ENCODE measurements around the gene SEMA3A. TPM values are rescaled to one million over a fixed set of nuclear protein-coding genes. Genes with fewer than 3 reads are reported as not detected.

Gene SEMA3A
- total RNA-seq, 2 experiments from 2014 or later = 0.50 to 0.60 TPM

DNA sequence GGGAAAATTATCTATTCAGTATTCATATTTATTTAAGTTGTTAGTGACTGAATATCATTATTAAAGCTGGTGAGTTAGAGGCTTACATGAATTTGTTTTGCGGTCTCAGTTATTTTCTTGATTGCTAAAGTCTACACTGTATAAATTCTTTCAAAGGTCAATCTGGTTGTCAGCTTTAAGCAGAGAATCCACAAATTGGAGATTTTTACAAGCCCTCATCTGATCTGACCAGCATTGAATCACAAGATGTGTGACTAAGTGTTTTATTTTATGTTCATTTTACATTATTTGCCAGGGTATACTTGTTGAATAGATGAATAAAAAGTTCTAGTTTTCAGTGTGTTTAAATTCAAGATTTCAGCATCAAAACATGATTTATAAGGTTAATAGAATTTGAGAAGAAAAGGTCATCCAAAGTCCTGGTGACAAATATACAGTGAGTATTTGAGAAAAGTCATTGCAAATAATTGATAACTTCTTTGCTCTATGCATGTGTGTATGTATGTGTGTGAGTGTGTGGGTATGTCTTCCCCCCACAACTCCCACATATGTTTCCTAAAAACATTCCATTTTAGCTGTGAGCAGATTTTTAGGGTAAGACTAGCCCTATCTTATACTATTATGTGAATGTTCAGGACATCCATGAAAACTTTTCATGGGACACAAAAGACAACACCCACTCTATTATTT lies 4.4 kb downstream of the SEMA3A start:
- no peaks in the 10 kb centered on the region for H3K9me3 ChIP-seq (ENCODE audit: control insufficient read depth in 1 of 2, insufficient read depth in 1 of 2, low read length in 2 of 2)
- intact Hi-C loops (cut with DNase I, micrococcal nuclease) = no loop called here
- H3K4me1 ChIP-seq (ENCODE audit: insufficient read depth, low read length) = no peaks in the 10 kb centered on the region
- H3K27ac Mint-ChIP-seq = no peak overlapping the region
- H3K36me3 Mint-ChIP-seq (ENCODE audit: low read depth) = no peaks in the 10 kb centered on the region
- H3K4me3 ChIP-seq (ENCODE audit: low read length) = no peak overlapping the region
- H3K4me3 Mint-ChIP-seq = no peak overlapping the region
- H3K4me1 Mint-ChIP-seq (ENCODE audit: low read depth) = peaks cover 35% of the 10 kb centered on the region
- no peaks in the 10 kb centered on the region for H3K36me3 ChIP-seq (ENCODE audit: insufficient read depth, low read length)
- POLR2A ChIA-PET = no interaction called here
- H3K27me3 Mint-ChIP-seq = no peaks in the 10 kb centered on the region
- H3K9me3 Mint-ChIP-seq = no peaks in the 10 kb centered on the region
- TF ChIP-seq, protein P1, sequence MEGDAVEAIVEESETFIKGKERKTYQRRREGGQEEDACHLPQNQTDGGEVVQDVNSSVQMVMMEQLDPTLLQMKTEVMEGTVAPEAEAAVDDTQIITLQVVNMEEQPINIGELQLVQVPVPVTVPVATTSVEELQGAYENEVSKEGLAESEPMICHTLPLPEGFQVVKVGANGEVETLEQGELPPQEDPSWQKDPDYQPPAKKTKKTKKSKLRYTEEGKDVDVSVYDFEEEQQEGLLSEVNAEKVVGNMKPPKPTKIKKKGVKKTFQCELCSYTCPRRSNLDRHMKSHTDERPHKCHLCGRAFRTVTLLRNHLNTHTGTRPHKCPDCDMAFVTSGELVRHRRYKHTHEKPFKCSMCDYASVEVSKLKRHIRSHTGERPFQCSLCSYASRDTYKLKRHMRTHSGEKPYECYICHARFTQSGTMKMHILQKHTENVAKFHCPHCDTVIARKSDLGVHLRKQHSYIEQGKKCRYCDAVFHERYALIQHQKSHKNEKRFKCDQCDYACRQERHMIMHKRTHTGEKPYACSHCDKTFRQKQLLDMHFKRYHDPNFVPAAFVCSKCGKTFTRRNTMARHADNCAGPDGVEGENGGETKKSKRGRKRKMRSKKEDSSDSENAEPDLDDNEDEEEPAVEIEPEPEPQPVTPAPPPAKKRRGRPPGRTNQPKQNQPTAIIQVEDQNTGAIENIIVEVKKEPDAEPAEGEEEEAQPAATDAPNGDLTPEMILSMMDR (IDR thresholded peaks at IDR 0.05) = no peak
- H3K27me3 ChIP-seq (ENCODE audit: control insufficient read depth in 1 of 2, insufficient read depth in 2 of 2, low read length in 2 of 2) = no peaks in the 10 kb centered on the region
- CTCF ChIA-PET = no interaction called here
- no peak overlapping the region for H3K27ac ChIP-seq (ENCODE audit: low read depth in 1 of 2, low read length in 2 of 2)
- DNase-seq (no peak), ATAC-seq (ENCODE audit: poor library complexity) (no peak)

DNA sequence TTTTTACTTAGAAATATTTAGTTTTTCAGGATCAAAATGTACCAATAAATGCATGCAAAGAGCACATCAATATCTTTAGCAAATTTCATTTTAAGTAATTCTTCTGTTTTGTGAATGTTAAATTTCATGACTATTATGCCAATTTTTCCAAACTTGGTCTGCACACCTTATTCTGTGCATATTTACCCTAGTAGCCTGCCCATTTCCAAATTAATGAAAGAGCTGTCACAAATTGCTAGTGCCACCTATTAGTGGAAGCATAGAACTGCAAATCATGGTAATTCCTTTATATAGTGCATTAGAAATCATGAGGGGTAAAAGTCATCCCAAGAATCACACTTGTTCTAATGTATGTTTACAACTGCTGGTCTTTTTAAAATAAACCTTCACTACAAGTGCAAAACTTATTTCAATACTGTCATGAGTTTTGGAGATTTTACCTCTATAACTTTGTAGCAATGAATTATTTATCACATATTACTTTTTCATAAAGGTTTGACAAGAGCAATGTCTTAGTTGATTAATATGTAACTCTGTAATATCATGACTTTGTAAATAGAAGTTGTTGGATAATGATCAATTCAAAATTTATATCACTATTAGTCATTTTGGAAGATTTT lies 5.7 kb downstream of the SEMA3A start:
- Mint-ChIP-seq H3K4me3 (no peak overlapping the region), H3K27ac (no peak overlapping the region), H3K36me3 (ENCODE audit: low read depth) (no peaks in the 10 kb centered on the region), H3K27me3 (no peaks in the 10 kb centered on the region), H3K9me3 (no peaks in the 10 kb centered on the region), H3K4me1 (ENCODE audit: low read depth) (peaks cover 23% of the 10 kb centered on the region)
- H3K27ac ChIP-seq (ENCODE audit: low read depth in 1 of 2, low read length in 2 of 2) = no peak overlapping the region
- ATAC-seq (ENCODE audit: poor library complexity) (no peak), DNase-seq (peak in 2 of 14 experiments; percentile 2 to 5)
- TF ChIP-seq, protein P1 (IDR thresholded peaks at IDR 0.05) = peak; percentile 52
- H3K4me3 ChIP-seq (ENCODE audit: low read length) = no peak overlapping the region
- ChIA-PET CTCF (no interaction called here), POLR2A (no interaction called here)
- intact Hi-C loops (cut with DNase I, micrococcal nuclease) = loop anchor here in 1 of 2 experiments (2.0 kb wide), 1 partner anchor 212 kb away; no protein-coding TSS in a partner anchor
- H3K9me3 ChIP-seq (ENCODE audit: control insufficient read depth in 1 of 2, insufficient read depth in 1 of 2, low read length in 2 of 2) = no peaks in the 10 kb centered on the region
- no peaks in the 10 kb centered on the region for H3K27me3 ChIP-seq (ENCODE audit: control insufficient read depth in 1 of 2, insufficient read depth in 2 of 2, low read length in 2 of 2)
- H3K36me3 ChIP-seq (ENCODE audit: insufficient read depth, low read length) = no peaks in the 10 kb centered on the region
- no peaks in the 10 kb centered on the region for H3K4me1 ChIP-seq (ENCODE audit: insufficient read depth, low read length)

DNA sequence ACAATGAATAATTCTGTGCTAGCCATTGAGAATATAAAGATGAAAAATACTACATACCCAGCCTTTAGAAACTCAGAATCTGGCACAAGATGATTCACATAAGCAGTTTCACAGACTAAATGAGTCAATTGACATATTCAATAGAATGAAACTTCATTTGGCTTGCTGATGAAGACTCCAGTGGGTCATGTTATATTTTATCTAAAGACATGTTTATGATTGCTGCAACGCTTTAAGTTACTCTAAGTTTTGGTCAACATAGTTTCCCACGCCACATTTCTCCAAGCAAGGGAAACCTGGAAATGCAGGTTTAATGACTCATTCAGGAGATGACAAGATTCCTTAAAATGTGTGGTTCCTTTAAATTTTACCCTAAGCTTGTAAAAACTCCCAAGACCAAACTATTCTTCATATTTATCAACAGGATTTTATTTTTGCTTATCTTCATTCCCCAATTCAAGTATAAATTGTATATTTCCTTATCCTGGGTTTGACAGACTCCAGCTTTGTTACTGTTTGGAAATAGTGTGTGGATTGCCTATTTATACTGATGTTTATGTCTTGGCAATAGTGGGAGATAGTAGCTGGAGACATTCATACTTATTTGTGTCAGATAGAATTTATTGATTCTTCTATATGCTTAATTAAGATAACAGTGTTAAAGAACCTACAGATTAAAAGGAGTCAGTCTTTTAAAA lies 6.6 kb downstream of the SEMA3A start:
- intact Hi-C loops (cut with DNase I, micrococcal nuclease) = loop anchor here in 1 of 2 experiments (2.0 kb wide), 1 partner anchor 211 kb away; no protein-coding TSS in a partner anchor
- POLR2A ChIA-PET = no interaction called here
- H3K9me3 Mint-ChIP-seq = no peaks in the 10 kb centered on the region
- ATAC-seq (ENCODE audit: poor library complexity) (no peak), DNase-seq (no peak)
- no peak overlapping the region for H3K27ac Mint-ChIP-seq
- Histone ChIP-seq H3K27ac (ENCODE audit: low read depth in 1 of 2, low read length in 2 of 2) (no peak overlapping the region), H3K4me3 (ENCODE audit: low read length) (no peak overlapping the region), H3K9me3 (ENCODE audit: control insufficient read depth in 1 of 2, insufficient read depth in 1 of 2, low read length in 2 of 2) (no peaks in the 10 kb centered on the region), H3K4me1 (ENCODE audit: insufficient read depth, low read length) (no peaks in the 10 kb centered on the region), H3K36me3 (ENCODE audit: insufficient read depth, low read length) (no peaks in the 10 kb centered on the region), H3K27me3 (ENCODE audit: control insufficient read depth in 1 of 2, insufficient read depth in 2 of 2, low read length in 2 of 2) (no peaks in the 10 kb centered on the region)
- no peaks in the 10 kb centered on the region for H3K27me3 Mint-ChIP-seq
- H3K4me3 Mint-ChIP-seq = no peak overlapping the region
- H3K36me3 Mint-ChIP-seq (ENCODE audit: low read depth) = no peaks in the 10 kb centered on the region
- peaks cover 23% of the 10 kb centered on the region for H3K4me1 Mint-ChIP-seq (ENCODE audit: low read depth)
- CTCF ChIA-PET = no interaction called here
- TF ChIP-seq, protein P1 (IDR thresholded peaks at IDR 0.05) = no peak

Data from CD4-positive, alpha-beta T cell (primary cell).